ENCODE data around the gene SLC52A1. TPM values are rescaled to one million over a fixed set of nuclear protein-coding genes. Genes with fewer than 3 reads are reported as not detected.

The SLC52A1 gene
- polyA plus RNA-seq, 1 of the 3 experiments (the other 2 are of a cell fraction) = 0.49 TPM

GRCh38 chr17:5044630-5045029, 9.4 kb upstream of the SLC52A1 start:
- H3K9me2 ChIP-seq = no peaks in the 10 kb centered on the region
- WGBS (ENCODE audit: low lambda C conversion rate) = 51% methylated on average over 5 of the region's 5 CpGs
- no peaks in the 10 kb centered on the region for H3K79me2 ChIP-seq (ENCODE audit: insufficient read depth)
- H3K27me3 ChIP-seq (ENCODE audit: insufficient read depth) = no peaks in the 10 kb centered on the region
- H3K9me3 ChIP-seq = no peaks in the 10 kb centered on the region
- H4K20me1 ChIP-seq (ENCODE audit: insufficient read depth) = no peaks in the 10 kb centered on the region
- CTCF ChIA-PET = interaction anchor here (0.6 to 2.0 kb wide), 4 partner anchors 9 to 141 kb away, joined by 3 to 6 read pairs (median 3); no protein-coding TSS in a partner anchor
- TF ChIP-seq TAF1 (IDR thresholded peaks at IDR 0.05; ENCODE audit: borderline replicate concordance, low read depth, low read length) (no peak), TEAD4 (IDR thresholded peaks at IDR 0.05; ENCODE audit: borderline replicate concordance, insufficient read depth) (no peak), FOSL2 (IDR thresholded peaks at IDR 0.05; ENCODE audit: borderline replicate concordance, low read depth) (no peak), POLR2AphosphoS5 (IDR thresholded peaks at IDR 0.05; ENCODE audit: low read depth, low read length) (no peak), EZH2phosphoT487 (IDR thresholded peaks at IDR 0.05; ENCODE audit: borderline replicate concordance, low read depth) (no peak), RXRA (IDR thresholded peaks at IDR 0.05; ENCODE audit: borderline replicate concordance, low read depth) (no peak), REST (IDR thresholded peaks at IDR 0.05; ENCODE audit: low read depth, low read length) (no peak), FOXJ3 (CRISPR knock-in tag; IDR thresholded peaks at IDR 0.05) (no peak), EP300 (IDR thresholded peaks at IDR 0.05; ENCODE audit: borderline replicate concordance in 1 of 2, low read depth in 1 of 2, low read length in 1 of 2) (no peak), ZBTB33 (IDR thresholded peaks at IDR 0.05; ENCODE audit: borderline replicate concordance, low read depth) (no peak), SMC3 (IDR thresholded peaks at IDR 0.05; ENCODE audit: low read depth, low read length) (no peak), ELF1 (IDR thresholded peaks at IDR 0.05) (no peak), NFIC (IDR thresholded peaks at IDR 0.05; ENCODE audit: borderline replicate concordance) (no peak), MAX (IDR thresholded peaks at IDR 0.05; ENCODE audit: low read depth) (no peak), GABPA (IDR thresholded peaks at IDR 0.05; ENCODE audit: low read depth) (no peak), RFX5 (IDR thresholded peaks at IDR 0.05; ENCODE audit: low read length) (no peak), RAD21 (IDR thresholded peaks at IDR 0.05; ENCODE audit: low read length) (no peak)
- TF ChIP-seq, protein P1, sequence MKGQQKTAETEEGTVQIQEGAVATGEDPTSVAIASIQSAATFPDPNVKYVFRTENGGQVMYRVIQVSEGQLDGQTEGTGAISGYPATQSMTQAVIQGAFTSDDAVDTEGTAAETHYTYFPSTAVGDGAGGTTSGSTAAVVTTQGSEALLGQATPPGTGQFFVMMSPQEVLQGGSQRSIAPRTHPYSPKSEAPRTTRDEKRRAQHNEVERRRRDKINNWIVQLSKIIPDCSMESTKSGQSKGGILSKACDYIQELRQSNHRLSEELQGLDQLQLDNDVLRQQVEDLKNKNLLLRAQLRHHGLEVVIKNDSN (IDR thresholded peaks at IDR 0.05; ENCODE audit: borderline replicate concordance, low read depth) = no peak
- TF ChIP-seq, protein P2, sequence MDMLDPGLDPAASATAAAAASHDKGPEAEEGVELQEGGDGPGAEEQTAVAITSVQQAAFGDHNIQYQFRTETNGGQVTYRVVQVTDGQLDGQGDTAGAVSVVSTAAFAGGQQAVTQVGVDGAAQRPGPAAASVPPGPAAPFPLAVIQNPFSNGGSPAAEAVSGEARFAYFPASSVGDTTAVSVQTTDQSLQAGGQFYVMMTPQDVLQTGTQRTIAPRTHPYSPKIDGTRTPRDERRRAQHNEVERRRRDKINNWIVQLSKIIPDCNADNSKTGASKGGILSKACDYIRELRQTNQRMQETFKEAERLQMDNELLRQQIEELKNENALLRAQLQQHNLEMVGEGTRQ (IDR thresholded peaks at IDR 0.05; ENCODE audit: borderline replicate concordance, low read depth, low read length) = no peak
- no peaks in the 10 kb centered on the region for H3F3A ChIP-seq (replicated peaks; ENCODE audit: insufficient read depth)
- DNase-seq = no peak
- POLR2A ChIA-PET = no interaction called here
- no peaks in the 10 kb centered on the region for H3K36me3 ChIP-seq (replicated peaks in 1 of 2; ENCODE audit: control insufficient read depth in 1 of 2, insufficient read depth in 2 of 2, low read length in 1 of 2)
- no peak overlapping the region for H2AFZ ChIP-seq (ENCODE audit: low read depth)
- no peak overlapping the region for H3K4me2 ChIP-seq
- H3K27ac ChIP-seq (ENCODE audit: low read depth in 2 of 2, low read length in 1 of 2) = no peak overlapping the region
- peaks cover 0 to 1% of the 10 kb centered on the region in 2 experiments; a peak in 1 of 4 replicates for H3K4me1 ChIP-seq (ENCODE audit: control insufficient read depth in 1 of 2, insufficient read depth in 2 of 2, low read depth in 1 of 2, low read length in 1 of 2)
- H3K9ac ChIP-seq = no peak overlapping the region
- no peak overlapping the region for H3K4me3 ChIP-seq (ENCODE audit: low read depth in 2 of 2, low read length in 1 of 2)

Measured in SK-N-SH (cell line).